NCI-H1105 treated with DMSO at 0.1 percent for 48 hours (cell line): ENCODE results near the gene SLC12A1.
"Not testable (repeated sequence)": the region's sequence is repeated elsewhere in the genome, so short reads cannot be mapped to it uniquely, and the experiment has no call there.

Experiments
- DNase-seq: peaks from one replicate; lab custom pipeline; 2025; lab: John Stamatoyannopoulos, UW

The SLC12A1 gene

DNA sequence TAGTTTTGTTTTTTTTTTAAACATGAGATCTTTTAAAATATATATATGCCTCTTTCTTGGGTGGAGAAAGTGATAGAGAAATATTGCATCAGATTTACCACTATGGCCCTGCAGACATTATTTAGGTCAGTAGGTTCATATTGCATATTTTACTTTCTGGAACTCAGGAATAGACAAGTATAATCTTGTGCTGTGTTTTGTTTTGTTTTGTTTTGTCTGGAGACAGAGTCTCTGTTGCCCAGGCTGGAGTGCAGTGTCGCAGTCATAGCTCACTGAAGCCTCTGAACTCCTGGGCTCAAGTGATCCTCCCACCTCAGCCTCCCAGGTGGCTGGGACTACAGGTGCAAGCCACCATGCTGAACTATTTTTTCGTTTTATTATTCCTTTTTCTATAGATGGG lies 103.6 kb downstream of the SLC12A1 start:
- no peak for DNase-seq

DNA sequence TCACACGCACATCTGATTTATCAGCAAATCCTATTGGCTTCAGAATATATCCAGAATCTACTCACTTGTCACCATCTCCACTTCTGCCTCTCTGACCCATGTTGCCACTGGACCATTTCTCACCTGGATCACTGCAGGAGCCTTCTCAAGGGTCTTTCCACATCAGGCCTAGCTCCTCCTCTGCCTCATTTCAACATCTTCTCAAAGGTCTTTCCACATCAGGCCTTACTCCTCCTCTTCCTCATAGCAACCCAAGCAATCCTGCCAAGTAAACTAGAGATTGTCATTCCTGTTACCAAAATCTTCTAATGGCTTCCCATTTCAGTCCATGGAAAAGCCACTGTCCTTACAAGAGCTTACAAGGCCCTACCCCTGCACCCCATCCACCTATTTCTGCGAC lies 107.1 kb downstream of the SLC12A1 start:
- no peak for DNase-seq

DNA sequence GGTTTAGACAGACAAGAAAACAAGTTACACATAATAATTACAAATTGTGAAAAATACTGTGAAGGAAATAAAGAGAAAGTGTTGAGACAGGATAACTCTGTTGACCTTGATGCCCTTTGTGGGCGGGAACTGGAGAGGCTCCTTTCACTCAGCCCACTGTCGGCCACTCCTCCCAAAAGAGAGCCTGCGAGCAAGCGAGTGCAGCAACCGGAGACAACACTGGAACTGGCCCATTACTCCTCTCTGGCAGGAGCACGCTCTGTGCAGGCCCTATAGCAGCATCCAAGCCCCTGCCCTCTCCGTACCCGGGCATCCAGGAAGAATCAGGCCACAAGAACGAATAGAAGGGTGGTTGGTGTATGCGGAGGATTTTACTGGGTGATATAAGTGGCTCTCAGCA lies 108.9 kb downstream of the SLC12A1 start:
- DNase-seq, result no peak

DNA sequence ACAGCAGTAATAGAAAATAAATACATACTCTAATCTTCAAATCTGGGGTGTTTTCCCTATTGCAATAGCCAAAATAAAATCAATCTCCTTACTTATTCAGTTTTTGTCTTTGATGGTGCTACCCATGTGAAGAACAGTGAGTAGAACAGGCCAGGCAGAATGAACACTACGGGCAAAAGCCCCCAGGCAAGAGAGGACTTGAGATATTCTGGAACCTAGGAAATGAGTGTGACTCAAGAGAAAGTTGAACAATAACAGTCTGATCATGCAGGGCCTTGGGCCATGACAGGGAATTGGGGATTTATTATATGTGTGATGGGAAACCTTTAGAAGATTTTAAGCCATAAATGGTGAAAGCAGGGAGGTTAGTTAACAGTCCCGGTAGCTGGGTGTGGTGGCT lies 111.1 kb downstream of the SLC12A1 start:
- DNase-seq, result no peak

DNA sequence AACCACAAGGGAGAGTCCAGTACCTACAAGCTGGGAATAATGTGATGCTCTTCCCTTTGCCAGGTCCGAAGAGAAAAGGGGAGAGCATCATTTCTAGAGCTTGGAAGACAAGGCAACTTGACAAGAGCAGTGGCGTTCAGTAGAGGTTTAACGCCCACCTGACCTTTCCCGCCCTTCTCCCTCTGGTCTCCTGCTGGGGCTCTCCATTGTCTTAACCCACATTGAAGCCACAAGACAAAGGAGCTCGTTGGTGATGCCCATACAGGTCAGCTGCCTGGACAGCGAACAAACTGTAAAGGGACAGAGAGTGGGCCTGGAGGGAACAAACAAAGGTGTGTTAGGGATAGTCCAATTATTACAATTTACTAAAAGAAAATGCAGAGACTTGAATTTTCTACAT lies 112.0 kb downstream of the SLC12A1 start:
- no peak for DNase-seq

DNA sequence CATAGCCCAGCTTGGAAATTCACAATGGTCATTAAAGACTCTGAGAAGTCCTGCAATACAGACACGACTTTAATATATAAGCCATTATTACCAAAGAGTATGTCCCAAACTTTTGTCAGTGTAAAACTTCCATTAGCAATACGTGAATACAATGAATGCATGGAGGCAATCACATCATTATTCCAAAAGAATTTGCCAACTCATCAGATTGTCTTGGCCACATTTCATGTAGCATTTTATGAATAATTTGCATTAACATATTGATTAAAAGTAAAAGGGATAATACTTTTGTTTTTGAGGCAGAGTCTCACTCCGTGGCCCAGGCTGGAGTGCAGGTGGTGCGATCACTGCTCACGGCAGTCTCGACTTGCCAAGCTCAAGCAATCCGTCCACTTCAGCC lies 117.2 kb downstream of the SLC12A1 start:
- no peak for DNase-seq

DNA sequence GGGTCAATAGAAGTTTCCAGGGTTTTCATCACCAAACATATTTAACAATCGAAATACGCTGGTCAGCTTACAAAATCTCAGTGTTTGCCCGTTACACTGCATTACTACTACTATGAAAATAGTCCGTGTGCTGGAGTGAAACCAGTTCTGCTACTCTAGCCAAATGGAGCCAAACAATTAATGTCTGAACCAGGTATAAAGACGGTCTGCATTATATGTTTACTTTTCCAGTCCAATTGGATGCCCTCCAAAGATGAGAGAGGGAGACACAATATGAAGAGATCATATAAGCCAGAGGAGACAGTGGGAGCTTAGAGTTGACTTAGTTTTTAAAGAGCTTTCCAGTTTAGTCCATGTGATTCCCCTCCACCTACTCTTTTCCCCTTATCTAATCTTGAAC lies 118.8 kb downstream of the SLC12A1 start:
- peak; percentile 58 for DNase-seq

DNA sequence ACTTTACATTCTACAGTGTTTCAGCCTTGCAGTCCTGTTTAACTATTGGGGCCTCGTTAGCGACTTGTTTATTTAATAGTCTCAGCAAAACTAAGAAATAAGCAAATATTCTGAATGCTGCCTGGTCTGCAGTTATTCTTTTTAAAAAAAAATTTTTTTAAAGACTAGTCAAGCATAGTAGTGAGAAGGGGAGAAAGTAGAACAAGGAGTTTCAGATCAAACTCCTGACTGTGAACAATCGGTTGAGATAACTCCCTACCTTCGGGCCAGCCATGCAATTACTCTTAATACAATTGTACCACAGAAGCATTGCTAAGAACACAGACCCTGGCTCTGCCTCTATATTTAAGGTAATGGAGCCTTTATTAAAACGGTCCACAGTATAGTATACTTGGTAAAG lies 119.3 kb downstream of the SLC12A1 start:
- DNase-seq, result no peak

DNA sequence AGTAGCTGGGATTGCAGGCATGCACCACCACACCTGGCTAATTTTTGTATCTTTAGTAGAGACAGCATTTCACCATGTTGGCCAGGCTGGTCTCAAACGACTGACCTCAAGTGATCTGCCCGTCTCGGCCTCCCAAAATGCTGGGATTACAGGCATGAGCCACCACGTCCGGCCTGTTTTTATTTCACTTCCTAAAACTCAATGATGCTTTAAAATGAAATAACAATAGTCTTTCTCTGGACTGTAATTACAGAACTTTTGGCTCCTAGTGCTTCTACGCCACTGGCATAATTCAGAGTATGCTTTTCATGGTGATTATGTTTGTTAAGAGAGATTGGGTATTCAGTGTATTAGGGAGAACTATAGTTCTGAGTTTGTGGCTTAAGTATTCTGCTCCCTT lies 120.1 kb downstream of the SLC12A1 start:
- not testable (repeated sequence) for DNase-seq

DNA sequence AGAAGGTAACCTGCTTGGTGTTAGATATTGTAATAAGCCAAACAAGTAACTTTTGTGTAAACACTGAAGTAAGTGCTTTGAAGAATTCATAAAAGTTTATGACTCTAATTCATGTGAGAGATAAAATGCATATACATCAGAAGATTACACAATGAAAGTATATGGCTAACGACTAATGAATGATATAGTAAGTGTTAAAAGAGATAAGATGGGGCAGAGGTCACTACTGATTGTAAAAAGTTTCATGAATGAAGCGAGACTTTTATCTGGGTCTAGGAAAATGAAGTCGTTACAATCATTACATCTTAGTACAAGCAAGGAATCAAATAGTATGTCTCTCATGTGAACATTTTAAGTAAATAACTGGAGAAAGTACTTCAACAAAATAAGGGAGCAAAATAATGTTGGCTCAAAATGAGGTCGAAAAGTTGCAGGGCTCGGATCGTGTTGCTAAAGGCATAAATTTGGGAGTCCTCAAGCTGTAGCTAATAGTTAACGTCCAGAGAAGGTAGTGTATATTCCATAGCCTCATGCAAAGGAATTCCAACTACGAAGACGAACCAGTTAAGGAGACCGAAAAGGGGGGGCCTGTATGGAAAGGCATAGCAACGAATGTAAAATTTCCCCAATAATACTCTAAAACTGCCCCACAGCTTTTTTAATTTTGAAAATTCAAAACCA lies 124.1 kb downstream of the SLC12A1 start:
- no peak for DNase-seq

DNA sequence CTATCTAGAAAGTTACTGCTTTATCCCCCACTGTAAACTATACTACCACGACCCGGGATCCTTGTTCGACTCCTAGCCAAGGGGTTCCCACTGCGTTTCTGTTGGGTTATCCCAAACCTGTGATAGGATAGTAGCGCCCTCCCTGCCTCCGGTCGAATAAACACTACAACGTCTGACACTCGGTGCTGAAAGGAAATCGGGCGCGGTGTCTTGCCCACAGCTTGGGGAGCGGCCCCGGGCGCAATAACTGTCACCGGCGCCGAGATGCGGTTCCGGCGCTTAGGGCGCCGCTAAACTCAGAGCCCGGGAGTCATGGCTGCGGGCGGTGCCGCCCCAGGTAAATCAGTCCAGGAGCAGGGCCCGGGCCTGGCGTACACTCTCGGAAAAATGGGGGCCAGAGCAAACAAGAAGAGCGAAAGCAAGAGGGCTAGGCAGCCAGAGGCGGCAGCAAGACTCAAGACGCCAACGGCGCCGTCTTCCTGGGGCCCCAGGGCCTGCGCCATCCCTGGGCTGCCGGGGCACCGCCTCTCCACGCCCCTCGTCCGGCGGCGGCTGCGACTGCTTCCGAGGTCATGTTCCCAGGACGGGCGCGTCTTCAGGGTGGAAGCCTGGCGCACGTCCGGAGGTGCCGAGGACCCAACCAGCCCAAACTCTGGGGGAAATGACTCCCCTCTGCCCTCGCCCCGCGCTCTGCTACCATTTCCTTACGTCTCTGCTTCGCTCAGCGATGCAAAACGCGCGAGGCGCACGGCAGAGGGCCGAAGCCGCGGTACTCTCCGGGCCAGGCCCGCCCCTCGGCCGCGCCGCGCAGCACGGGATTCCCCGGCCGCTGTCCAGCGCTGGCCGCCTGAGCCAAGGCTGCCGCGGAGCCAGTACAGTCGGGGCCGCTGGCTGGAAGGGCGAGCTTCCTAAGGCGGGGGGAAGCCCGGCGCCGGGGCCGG lies 125.0 kb downstream of the SLC12A1 start, which contains the start of gene DUT:
Gene DUT (plus strand): TSS at position 575 of the 941 bp plus-strand sequence. CDS start 87 bp downstream, at position 662.
- peak; percentile 53 for DNase-seq

DNA sequence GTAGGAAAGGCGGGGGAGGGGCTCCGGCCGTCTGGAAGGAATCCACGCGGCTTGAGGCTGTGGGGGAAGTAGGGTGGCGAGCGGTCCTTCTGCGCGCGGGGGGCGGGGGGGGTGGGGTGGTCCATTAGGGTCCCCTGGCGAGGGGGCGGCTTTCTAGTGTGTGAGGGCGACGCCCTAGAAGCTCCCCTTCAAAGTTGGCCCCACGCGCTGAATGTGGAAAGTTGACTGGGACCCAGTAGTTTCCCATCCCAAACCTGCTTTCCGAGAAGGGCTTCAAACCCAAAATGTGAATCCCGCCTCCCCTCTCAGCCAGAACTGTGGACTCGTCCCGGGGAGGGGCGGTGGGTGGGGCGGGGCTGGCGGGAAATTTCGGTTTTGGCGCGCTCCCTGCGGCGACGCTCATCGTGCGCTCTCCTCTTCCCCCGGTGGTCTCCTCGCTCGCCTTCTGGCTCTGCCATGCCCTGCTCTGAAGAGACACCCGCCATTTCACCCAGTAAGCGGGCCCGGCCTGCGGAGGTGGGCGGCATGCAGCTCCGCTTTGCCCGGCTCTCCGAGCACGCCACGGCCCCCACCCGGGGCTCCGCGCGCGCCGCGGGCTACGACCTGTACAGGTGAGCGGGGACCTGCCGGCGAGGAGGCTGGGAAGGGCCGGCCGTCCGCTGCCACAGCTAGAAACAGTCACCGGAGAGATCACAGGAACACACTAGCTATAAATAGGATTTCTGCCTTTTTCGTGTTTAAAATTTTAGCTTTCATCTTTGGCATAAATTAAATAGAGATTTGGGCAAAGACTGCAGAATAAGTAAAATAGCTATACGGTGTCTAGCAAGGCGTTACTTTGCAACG lies 125.9 kb downstream of the SLC12A1 start:
- peak; percentile 44 for DNase-seq

DNA sequence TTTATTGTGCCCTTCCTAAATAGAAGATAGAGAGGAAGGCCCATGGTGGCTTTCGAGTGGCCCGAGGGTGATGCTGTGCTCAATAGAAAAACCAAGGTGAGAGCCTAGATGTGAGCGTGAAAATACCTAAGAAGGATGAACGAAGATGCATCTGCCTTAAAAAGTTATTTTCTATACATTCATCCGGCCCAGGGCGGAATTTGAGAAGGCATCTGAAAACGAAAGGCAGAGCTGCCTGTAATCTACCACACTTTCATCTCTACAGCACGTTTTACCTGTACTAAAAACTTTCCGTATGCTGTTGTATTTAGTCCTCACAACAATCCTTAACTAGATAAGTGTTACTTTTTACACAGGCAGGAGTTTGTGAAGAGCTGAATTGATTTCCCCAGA lies 126.5 kb downstream of the SLC12A1 start:
- DNase-seq, result no peak

DNA sequence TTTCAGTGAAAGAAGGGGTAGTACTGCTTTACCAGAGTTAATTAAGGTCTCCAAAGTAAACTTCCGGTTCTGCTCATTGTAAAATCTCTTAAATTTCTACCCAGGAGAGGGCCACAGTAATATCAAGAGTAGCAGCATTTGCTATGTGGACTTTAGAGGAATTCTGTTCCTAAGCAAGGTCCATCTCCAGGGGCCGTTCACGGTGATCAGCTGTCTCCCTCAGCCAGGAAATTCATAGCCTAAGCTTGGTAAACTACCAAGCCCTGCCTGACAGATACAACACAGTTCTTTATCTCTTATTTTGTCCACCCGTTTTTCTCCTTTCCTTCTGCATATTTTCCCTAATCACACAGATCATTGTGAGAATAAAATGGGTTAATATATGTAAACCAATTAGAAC lies 127.4 kb downstream of the SLC12A1 start:
- no peak for DNase-seq

DNA sequence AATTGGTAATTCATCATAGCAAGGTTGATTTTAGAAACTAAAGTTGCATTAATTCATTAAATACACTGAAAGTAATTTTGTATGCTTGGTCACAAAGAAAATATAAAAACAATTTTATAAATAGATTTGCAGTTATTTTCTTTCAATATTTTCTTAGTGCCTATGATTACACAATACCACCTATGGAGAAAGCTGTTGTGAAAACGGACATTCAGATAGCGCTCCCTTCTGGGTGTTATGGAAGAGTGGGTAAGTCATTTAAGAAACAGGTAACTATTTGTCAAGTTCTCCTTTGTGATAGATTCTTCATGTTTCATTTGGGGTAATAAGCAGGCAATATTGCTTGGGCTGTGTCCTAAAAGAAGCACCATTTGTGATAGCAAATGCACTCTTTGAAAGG lies 128.2 kb downstream of the SLC12A1 start:
- DNase-seq, result no peak

DNA sequence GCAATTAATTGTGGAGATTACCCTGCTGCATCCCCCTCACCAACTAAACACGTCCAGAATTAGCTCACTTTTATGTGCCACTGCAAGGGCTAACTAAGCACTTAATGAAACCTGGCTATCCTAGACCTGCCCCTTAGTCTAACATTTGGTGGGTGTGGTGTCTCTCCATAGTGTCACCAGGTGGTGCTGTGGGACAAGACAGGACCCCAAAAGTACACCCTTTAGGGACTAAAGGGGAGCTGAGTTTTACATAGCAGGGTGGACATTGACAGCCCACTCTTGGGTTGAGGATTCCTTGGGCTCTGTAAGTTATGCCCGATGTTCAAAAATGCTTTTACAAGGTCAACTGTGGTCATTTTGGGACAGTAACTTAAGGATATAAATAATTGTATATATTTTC lies 130.8 kb downstream of the SLC12A1 start:
- DNase-seq, result peak; percentile 8

DNA sequence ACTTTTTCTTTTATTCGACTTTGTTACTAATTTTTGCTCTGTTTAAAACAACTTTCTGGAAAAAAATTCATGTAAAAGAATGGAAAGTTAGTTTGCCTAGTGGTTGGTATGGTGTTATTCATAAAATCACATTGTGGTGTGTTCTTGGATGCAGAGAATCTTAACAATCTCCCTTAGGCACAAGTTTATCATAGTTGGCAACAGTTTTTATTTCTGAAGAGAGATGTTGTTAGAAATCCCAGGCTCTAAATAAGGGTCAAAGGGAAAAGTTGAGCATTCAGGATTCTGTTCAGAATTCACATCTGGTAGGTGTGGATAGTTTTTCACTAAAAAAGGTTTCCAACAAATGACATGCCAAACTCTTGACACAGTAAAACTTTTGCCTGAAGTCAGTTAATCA lies 131.5 kb downstream of the SLC12A1 start:
- no peak for DNase-seq

DNA sequence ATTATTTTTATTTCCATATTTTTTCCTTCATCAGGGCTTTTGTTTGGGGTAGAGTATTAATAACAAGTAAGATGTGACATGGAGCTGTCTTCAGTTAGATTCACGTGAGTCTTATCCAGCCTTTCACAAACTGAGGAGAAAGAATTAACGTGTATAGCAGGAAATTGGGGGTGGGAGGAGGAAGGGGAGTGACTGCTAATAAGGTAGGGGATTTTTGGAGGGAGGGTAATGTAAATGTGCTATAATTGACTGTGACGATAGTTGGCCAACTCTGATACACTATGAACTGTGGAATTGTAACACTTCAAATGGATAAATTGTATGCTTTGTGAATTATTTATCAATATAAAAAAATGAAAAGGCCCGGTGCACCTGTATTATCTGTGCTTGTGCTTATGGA lies 134.0 kb downstream of the SLC12A1 start:
- no peak for DNase-seq

DNA sequence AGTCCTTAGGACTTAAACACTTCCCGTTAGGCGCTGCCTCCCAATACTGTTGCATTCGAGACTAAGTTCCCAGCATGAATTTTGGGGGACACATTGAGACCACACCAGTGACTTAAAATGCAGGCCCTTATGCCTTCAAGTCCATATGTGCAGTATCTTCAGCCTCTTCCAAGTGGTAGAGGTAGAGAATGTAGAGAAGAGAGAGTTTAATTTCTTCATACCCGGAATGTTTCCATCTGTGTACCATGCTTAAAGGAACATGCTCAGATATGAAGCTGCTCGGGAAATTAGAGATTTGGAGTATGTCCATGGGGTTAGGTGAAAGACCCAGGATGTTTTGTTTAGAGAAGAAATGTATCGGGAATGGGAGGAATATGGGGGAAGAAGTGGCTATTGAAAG lies 137.8 kb downstream of the SLC12A1 start:
- no peak for DNase-seq

DNA sequence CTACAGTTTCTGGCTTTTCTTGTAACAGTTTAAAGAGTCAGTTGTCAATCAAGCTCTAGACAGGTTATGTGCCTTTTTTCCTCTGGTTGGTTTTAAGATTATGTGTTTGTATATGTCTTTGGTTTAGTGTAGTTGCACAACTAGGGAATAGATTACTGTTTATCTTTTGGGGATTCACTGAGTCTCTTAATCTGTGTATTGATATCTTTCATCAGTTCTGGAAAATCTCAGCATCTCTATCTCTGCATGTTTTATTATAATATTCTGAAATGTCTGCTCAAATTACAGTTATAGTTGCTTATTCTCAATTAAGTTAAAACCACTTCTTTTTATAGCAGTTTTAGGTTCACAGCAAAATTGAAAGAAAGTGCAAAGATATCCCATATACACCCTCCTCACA lies 139.4 kb downstream of the SLC12A1 start:
- DNase-seq, result no peak

DNA sequence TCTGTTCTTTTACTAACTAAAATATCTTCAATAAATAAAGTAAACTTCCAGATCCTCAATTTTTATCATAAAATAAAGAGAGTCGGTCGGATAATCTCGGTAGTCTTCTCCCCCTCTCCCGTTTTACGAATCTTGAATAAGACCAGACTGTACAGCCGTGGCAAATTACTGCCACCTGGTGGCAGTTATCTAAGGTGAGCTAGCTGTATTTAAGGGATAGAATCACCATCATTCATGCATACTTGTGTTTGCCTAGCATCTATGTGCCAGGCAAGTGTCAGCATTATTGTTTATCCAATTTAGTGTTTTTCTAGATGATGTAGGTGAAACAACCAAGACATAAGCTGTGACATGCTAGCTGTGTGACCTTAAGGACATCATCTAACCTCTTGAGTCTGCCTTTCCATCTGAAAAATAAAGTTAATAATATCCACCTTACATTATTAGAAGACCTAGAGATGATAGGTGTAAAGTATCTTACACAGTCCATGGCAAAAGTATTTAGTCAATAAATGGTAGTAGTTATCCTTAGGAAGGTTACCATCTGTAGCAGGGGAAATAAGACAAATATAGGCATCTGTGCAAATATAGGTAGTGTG lies 146.5 kb downstream of the SLC12A1 start:
- peak; percentile 65 for DNase-seq
